ENCODE data around the gene FABP7. TPM values are rescaled to one million over a fixed set of nuclear protein-coding genes. Genes with fewer than 3 reads are reported as not detected.

The FABP7 gene
- total RNA-seq, 1 experiment from 2014 or later = not detected

DNA sequence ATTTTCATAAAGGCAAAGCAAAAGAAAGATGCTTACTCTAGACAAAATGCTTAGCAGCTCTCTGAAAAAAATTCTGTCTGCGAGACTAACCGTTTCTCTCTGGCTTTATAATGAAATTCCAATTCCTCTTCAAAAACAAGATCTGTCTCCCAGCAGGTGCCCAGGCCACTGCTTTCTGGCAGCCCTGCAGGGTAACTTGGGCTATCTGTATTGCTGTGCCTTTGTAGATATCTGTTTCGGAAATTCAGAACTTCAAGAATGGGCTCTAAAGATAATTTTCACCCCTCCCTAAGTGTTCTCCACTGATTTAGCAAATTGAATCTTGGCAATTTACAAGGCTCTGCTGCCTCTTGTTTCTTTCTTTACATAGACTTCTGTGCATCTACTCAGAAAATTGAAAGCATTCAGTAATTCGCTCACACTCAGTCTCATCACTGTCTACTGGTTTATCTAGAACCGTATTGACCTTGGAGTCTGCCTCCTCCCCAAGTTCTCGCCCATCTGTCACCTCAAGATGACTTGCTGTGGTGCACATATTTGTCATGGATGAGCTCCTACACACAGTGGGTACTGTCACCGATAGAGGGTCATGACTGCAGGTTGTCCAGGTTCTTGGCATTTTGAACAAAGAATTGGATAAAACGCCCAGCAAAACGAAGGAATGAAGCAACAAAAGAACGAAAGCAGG lies 26.4 kb upstream of the FABP7 start:
- TF ChIP-seq, protein P1, sequence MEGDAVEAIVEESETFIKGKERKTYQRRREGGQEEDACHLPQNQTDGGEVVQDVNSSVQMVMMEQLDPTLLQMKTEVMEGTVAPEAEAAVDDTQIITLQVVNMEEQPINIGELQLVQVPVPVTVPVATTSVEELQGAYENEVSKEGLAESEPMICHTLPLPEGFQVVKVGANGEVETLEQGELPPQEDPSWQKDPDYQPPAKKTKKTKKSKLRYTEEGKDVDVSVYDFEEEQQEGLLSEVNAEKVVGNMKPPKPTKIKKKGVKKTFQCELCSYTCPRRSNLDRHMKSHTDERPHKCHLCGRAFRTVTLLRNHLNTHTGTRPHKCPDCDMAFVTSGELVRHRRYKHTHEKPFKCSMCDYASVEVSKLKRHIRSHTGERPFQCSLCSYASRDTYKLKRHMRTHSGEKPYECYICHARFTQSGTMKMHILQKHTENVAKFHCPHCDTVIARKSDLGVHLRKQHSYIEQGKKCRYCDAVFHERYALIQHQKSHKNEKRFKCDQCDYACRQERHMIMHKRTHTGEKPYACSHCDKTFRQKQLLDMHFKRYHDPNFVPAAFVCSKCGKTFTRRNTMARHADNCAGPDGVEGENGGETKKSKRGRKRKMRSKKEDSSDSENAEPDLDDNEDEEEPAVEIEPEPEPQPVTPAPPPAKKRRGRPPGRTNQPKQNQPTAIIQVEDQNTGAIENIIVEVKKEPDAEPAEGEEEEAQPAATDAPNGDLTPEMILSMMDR (conservative IDR thresholded peaks at IDR 0.05; ENCODE audit: low read depth, low read length) = no peak
- no peak for TF ChIP-seq EZH2 (IDR thresholded peaks at IDR 0.05; ENCODE audit: low read length, unreplicated experiment)
- no peak for TF ChIP-seq EZH2phosphoT487 (IDR thresholded peaks at IDR 0.05; ENCODE audit: borderline replicate concordance, low read length)
- no peaks in the 10 kb centered on the region for H3K9me3 ChIP-seq (ENCODE audit: low read length)
- H4K20me1 ChIP-seq (ENCODE audit: low read length) = no peaks in the 10 kb centered on the region
- no peaks in the 10 kb centered on the region for H3K36me3 ChIP-seq (ENCODE audit: low read depth, low read length)
- H3K27me3 ChIP-seq (ENCODE audit: low read length) = no peaks in the 10 kb centered on the region
- ATAC-seq (no peak), DNase-seq (no peak)
- no peaks in the 10 kb centered on the region for H3K4me1 ChIP-seq (ENCODE audit: insufficient read depth, low read length)
- H3K79me2 ChIP-seq (ENCODE audit: low read length) = no peaks in the 10 kb centered on the region
- no peak overlapping the region for H3K9ac ChIP-seq (ENCODE audit: low read length)
- H3K4me2 ChIP-seq (ENCODE audit: low read length) = no peak overlapping the region
- POLR2A ChIA-PET (ENCODE audit: unreplicated experiment) = no interaction called here
- no peak overlapping the region for H3K27ac ChIP-seq (ENCODE audit: low read length)
- no peak overlapping the region for H3K4me3 ChIP-seq (ENCODE audit: low read length)
- no TSS peak for BruUV-seq (replicated peaks)
- H3K9me2 ChIP-seq (replicated peaks; ENCODE audit: low read length) = no peaks in the 10 kb centered on the region
- intact Hi-C loops (cut with micrococcal nuclease) = no loop called here
- no peaks in the 10 kb centered on the region for H3F3A ChIP-seq (ENCODE audit: low read length, unreplicated experiment)
- CTCF ChIA-PET = no interaction called here
- no peak overlapping the region for H2AFZ ChIP-seq (ENCODE audit: low read length)

DNA sequence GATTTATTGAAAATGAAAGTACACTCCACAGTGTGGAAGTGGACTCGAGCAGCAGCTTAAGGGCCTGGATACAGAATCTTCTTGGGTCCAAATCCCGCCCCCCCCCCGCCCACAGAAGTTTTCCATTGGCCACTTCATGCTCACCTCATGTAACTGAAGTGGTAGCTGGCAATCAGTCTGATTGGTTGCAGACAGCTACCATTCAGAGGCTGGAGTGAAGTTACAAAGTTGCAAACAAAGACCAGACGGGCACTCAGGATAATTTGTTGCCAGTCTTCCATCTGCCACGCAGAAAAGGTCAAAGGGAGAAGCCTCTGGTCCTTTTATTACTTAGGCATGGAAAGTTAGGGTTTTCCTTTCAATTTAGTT lies 25.8 kb upstream of the FABP7 start:
- ATAC-seq = no peak
- no peaks in the 10 kb centered on the region for H3K9me3 ChIP-seq (ENCODE audit: low read length)
- H3K27ac ChIP-seq (ENCODE audit: low read length) = no peak overlapping the region
- intact Hi-C loops (cut with micrococcal nuclease) = no loop called here
- H3K4me3 ChIP-seq (ENCODE audit: low read length) = no peak overlapping the region
- no peaks in the 10 kb centered on the region for H3K4me1 ChIP-seq (ENCODE audit: insufficient read depth, low read length)
- no peak for DNase-seq
- no peaks in the 10 kb centered on the region for H3K36me3 ChIP-seq (ENCODE audit: low read depth, low read length)
- H4K20me1 ChIP-seq (ENCODE audit: low read length) = no peaks in the 10 kb centered on the region
- H3F3A ChIP-seq (ENCODE audit: low read length, unreplicated experiment) = no peaks in the 10 kb centered on the region
- ChIA-PET CTCF (no interaction called here), POLR2A (ENCODE audit: unreplicated experiment) (interaction anchor here (0.6 kb wide), 1 partner anchor 282 kb away, joined by 3 read pairs; the partner anchor contains the start of gene SERINC1)
- BruUV-seq (replicated peaks) = no TSS peak
- no peak for TF ChIP-seq EZH2 (IDR thresholded peaks at IDR 0.05; ENCODE audit: low read length, unreplicated experiment)
- H2AFZ ChIP-seq (ENCODE audit: low read length) = no peak overlapping the region
- no peaks in the 10 kb centered on the region for H3K9me2 ChIP-seq (replicated peaks; ENCODE audit: low read length)
- H3K79me2 ChIP-seq (ENCODE audit: low read length) = no peaks in the 10 kb centered on the region
- no peak overlapping the region for H3K4me2 ChIP-seq (ENCODE audit: low read length)
- H3K9ac ChIP-seq (ENCODE audit: low read length) = no peak overlapping the region
- H3K27me3 ChIP-seq (ENCODE audit: low read length) = no peaks in the 10 kb centered on the region

DNA sequence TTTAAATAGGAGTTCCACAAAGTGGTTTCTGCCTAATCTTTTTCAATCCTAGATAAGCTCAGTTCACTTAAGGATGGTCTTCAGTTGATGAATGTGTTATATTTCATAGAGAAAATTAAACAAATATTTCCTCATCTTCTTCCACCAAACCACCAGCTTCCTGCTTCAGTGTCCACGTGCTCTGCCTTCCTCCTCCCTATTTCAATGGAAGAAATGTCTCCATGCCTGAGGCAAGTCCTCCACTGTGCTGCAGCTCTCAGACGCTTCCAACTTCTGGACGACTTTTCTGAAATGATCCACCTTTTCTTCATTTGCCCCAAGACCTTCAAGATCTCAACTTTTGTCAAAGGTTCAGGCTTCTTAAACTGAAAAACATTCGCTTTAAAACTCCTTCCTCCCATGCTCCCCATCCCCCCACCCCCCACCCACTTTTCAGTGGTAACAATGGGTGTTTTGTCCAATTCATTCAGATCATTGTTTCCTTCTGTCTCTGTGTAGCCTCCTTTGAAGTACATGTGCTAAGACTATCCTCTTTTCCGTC lies 25.3 kb upstream of the FABP7 start:
- no peaks in the 10 kb centered on the region for H3K4me1 ChIP-seq (ENCODE audit: insufficient read depth, low read length)
- no peaks in the 10 kb centered on the region for H4K20me1 ChIP-seq (ENCODE audit: low read length)
- H2AFZ ChIP-seq (ENCODE audit: low read length) = no peak overlapping the region
- BruUV-seq (replicated peaks) = no TSS peak
- intact Hi-C loops (cut with micrococcal nuclease) = no loop called here
- H3K9me2 ChIP-seq (replicated peaks; ENCODE audit: low read length) = no peaks in the 10 kb centered on the region
- no peaks in the 10 kb centered on the region for H3F3A ChIP-seq (ENCODE audit: low read length, unreplicated experiment)
- DNase-seq = no peak
- no peak for ATAC-seq
- H3K36me3 ChIP-seq (ENCODE audit: low read depth, low read length) = no peaks in the 10 kb centered on the region
- ChIA-PET POLR2A (ENCODE audit: unreplicated experiment) (interaction anchor here (0.6 kb wide), 1 partner anchor 283 kb away, joined by 3 read pairs; the partner anchor contains the start of gene SERINC1), CTCF (no interaction called here)
- no peaks in the 10 kb centered on the region for H3K9me3 ChIP-seq (ENCODE audit: low read length)
- H3K9ac ChIP-seq (ENCODE audit: low read length) = no peak overlapping the region
- H3K27ac ChIP-seq (ENCODE audit: low read length) = no peak overlapping the region
- H3K79me2 ChIP-seq (ENCODE audit: low read length) = no peaks in the 10 kb centered on the region
- no peaks in the 10 kb centered on the region for H3K27me3 ChIP-seq (ENCODE audit: low read length)
- H3K4me2 ChIP-seq (ENCODE audit: low read length) = no peak overlapping the region
- no peak overlapping the region for H3K4me3 ChIP-seq (ENCODE audit: low read length)
- TF ChIP-seq EZH2 (IDR thresholded peaks at IDR 0.05; ENCODE audit: low read length, unreplicated experiment) = no peak
- TF ChIP-seq, protein P1 (conservative IDR thresholded peaks at IDR 0.05; ENCODE audit: low read depth, low read length) = no peak
- TF ChIP-seq EZH2phosphoT487 (IDR thresholded peaks at IDR 0.05; ENCODE audit: borderline replicate concordance, low read length) = no peak
